Measurements from ENCODE around the gene LRP1.

LRP1 gene
- long read RNA-seq = 0 reads

GRCh38 chr12:57127726-57128518, at the start of gene LRP1:
Gene LRP1, plus strand, starts transcription at chr12:57128483. Its CDS starts 482 bp downstream, at chr12:57128965.
- no peak for TF ChIP-seq POLR2AphosphoS5 (IDR thresholded peaks at IDR 0.05; ENCODE audit: low read depth)
- TF ChIP-seq REST (IDR thresholded peaks at IDR 0.05; ENCODE audit: insufficient replicate concordance, low read depth) = no peak
- TF ChIP-seq CTCF (IDR thresholded peaks at IDR 0.05; ENCODE audit: insufficient read depth, low read length) = no peak
- no peak for TF ChIP-seq GABPA (IDR thresholded peaks at IDR 0.05; ENCODE audit: low read depth)
- TF ChIP-seq SPI1 (IDR thresholded peaks at IDR 0.05; ENCODE audit: borderline replicate concordance, low read depth) = no peak
- no peak for DNase-seq (ENCODE audit: low read depth in 1 of 2, low spot score in 1 of 2)
- Histone ChIP-seq H3K27me3 (ENCODE audit: insufficient read depth, poor library complexity, severe bottlenecking) (peaks cover 33% of the 10 kb centered on the region), H3K4me3 (replicated peaks; ENCODE audit: insufficient read depth, low read length) (peak within 1 kb of the TSS; percentile 46), H3K27ac (replicated peaks) (no peak within 1 kb of the TSS)

GRCh38 chr12:57078519-57079404, 49.5 kb upstream of the LRP1 start, which contains the start of gene NEMP1:
Gene NEMP1, minus strand, starts transcription at chr12:57078791. Its CDS starts 46 bp downstream, at chr12:57078745.
- TF ChIP-seq GABPA (IDR thresholded peaks at IDR 0.05; ENCODE audit: low read depth) = peak; percentile 87
- TF ChIP-seq REST (IDR thresholded peaks at IDR 0.05; ENCODE audit: insufficient replicate concordance, low read depth) = peak; percentile 43
- peak; percentile 77 for TF ChIP-seq POLR2AphosphoS5 (IDR thresholded peaks at IDR 0.05; ENCODE audit: low read depth)
- TF ChIP-seq SPI1 (IDR thresholded peaks at IDR 0.05; ENCODE audit: borderline replicate concordance, low read depth) = no peak
- TF ChIP-seq CTCF (IDR thresholded peaks at IDR 0.05; ENCODE audit: insufficient read depth, low read length) = no peak
- Histone ChIP-seq H3K27ac (replicated peaks) (peak within 1 kb of the TSS; percentile 95), H3K27me3 (ENCODE audit: insufficient read depth, poor library complexity, severe bottlenecking) (no peaks in the 10 kb centered on the region), H3K4me3 (replicated peaks; ENCODE audit: insufficient read depth, low read length) (peak within 1 kb of the TSS; percentile 71)
- DNase-seq (ENCODE audit: low read depth in 1 of 2, low spot score in 1 of 2) = peak; percentile 100

- Histone ChIP-seq H3K4me3 (replicated peaks; ENCODE audit: insufficient read depth, low read length) (no peak overlapping the region), H3K27ac (replicated peaks) (peak overlapping the region; percentile 67), H3K27me3 (ENCODE audit: insufficient read depth, poor library complexity, severe bottlenecking) (no peaks in the 10 kb centered on the region)
- TF ChIP-seq GABPA (IDR thresholded peaks at IDR 0.05; ENCODE audit: low read depth) (no peak), CTCF (IDR thresholded peaks at IDR 0.05; ENCODE audit: insufficient read depth, low read length) (no peak), POLR2AphosphoS5 (IDR thresholded peaks at IDR 0.05; ENCODE audit: low read depth) (no peak), REST (IDR thresholded peaks at IDR 0.05; ENCODE audit: insufficient replicate concordance, low read depth) (no peak), SPI1 (IDR thresholded peaks at IDR 0.05; ENCODE audit: borderline replicate concordance, low read depth) (no peak)
- no peak for DNase-seq (ENCODE audit: low read depth in 1 of 2, low spot score in 1 of 2)
These were observed 48.5 kb upstream of the LRP1 start for GRCh38 chr12:57079821-57080220.
